Liver (tissue), 9 donors: Measurements from ENCODE around the gene RFC3. TPM values are rescaled to one million over a fixed set of nuclear protein-coding genes. Genes with fewer than 3 reads are reported as not detected.

ENCODE experiments used
- DNase-seq: peaks from one replicate; pipeline ENCODE4 v3.0.0-alpha.2; 2017; ENCODE audit warnings: low spot score
- H3K27ac ChIP-seq, 2 donors: one replicate each; pipeline ENCODE4 v1.7.0; 2013; ENCODE audit warnings: inconsistent platforms in 2 of 2, low read length in 2 of 2, control low read depth in 1 of 2, low read depth in 1 of 2, mild to moderate bottlenecking in 1 of 2
- H3K27me3 ChIP-seq, 4 donors: one replicate each; pipeline versions ENCODE4 v1.6.1 to v1.7.0; 2013; ENCODE audit warnings: low read length in 3 of 4, inconsistent platforms in 1 of 4, mild to moderate bottlenecking in 1 of 4, moderate library complexity in 1 of 4; ENCODE audit not compliant: control insufficient read depth in 4 of 4, insufficient read depth in 4 of 4
- H3K36me3 ChIP-seq, 4 donors: one replicate each; pipeline versions ENCODE4 v1.6.1 to v1.7.0; 2013; ENCODE audit warnings: low read length in 3 of 4, mild to moderate bottlenecking in 3 of 4, low read depth in 1 of 4, moderate library complexity in 1 of 4; ENCODE audit not compliant: control insufficient read depth in 4 of 4, insufficient read depth in 3 of 4
- H3K4me1 ChIP-seq, 4 donors: one replicate each; pipeline versions ENCODE4 v1.6.1 to v1.7.0; 2013; ENCODE audit warnings: low read length in 3 of 4, mild to moderate bottlenecking in 3 of 4, moderate library complexity in 1 of 4; ENCODE audit not compliant: control insufficient read depth in 4 of 4, insufficient read depth in 4 of 4
- H3K4me3 ChIP-seq, 3 donors: one replicate each; pipeline versions ENCODE4 v1.6.1 to v1.7.0; 2013; ENCODE audit warnings: low read length in 3 of 3, control low read depth in 1 of 3, low read depth in 1 of 3, mild to moderate bottlenecking in 1 of 3
- H3K9ac ChIP-seq, 2 donors: one replicate each; pipeline ENCODE4 v1.7.0; 2013; ENCODE audit warnings: low read length in 2 of 2, mild to moderate bottlenecking in 2 of 2, moderate library complexity in 2 of 2, control low read depth in 1 of 2, low read depth in 1 of 2
- H3K9me3 ChIP-seq, 4 donors: one replicate each; pipeline versions ENCODE4 v1.6.1 to v1.7.0; 2013; ENCODE audit warnings: low read length in 3 of 4; ENCODE audit not compliant: control insufficient read depth in 4 of 4
- ATF3 ChIP-seq: IDR thresholded peaks from 2 replicates; pipeline ENCODE4 v1.6.1; 2016; ENCODE audit warnings: antibody characterized with exemption
- EGR1 ChIP-seq, 2 donors: IDR thresholded peaks; 2 replicates each; pipeline ENCODE4 v1.6.1; 2016 to 2018; ENCODE audit warnings: antibody characterized with exemption in 2 of 2, low read depth in 2 of 2
- FOXA1 ChIP-seq: IDR thresholded peaks from 2 replicates; pipeline ENCODE4 v1.6.1; 2016; ENCODE audit warnings: antibody characterized with exemption
- FOXA2 ChIP-seq: IDR thresholded peaks from 2 replicates; pipeline ENCODE4 v1.6.1; 2016; ENCODE audit warnings: antibody characterized with exemption
- GABPA ChIP-seq, 2 donors: IDR thresholded peaks in 1 of 2; conservative IDR thresholded peaks in 1 of 2; 2 replicates each; pipeline ENCODE4 v1.6.1; 2016; ENCODE audit warnings: antibody characterized with exemption in 2 of 2, mild to moderate bottlenecking in 1 of 2, moderate library complexity in 1 of 2
- HNF4G ChIP-seq: IDR thresholded peaks from 2 replicates; pipeline ENCODE4 v1.6.1; 2016; ENCODE audit warnings: antibody characterized with exemption
- JUND ChIP-seq, 2 donors: IDR thresholded peaks; 2 replicates each; pipeline ENCODE4 v1.6.1; 2016; ENCODE audit warnings: antibody characterized with exemption in 2 of 2
- MAX ChIP-seq: IDR thresholded peaks from 2 replicates; pipeline ENCODE4 v1.6.1; 2016; ENCODE audit warnings: antibody characterized with exemption
- NR2F2 ChIP-seq: IDR thresholded peaks from 2 replicates; pipeline ENCODE4 v1.6.1; 2016; ENCODE audit warnings: antibody characterized with exemption
- RAD21 ChIP-seq, 2 donors: IDR thresholded peaks; 2 replicates each; pipeline ENCODE4 v1.6.1; 2016; ENCODE audit warnings: antibody characterized with exemption in 2 of 2, mild to moderate bottlenecking in 2 of 2
- REST ChIP-seq: IDR thresholded peaks from 2 replicates; pipeline ENCODE4 v1.6.1; 2016; ENCODE audit warnings: antibody characterized with exemption, mild to moderate bottlenecking
- RXRA ChIP-seq, 2 donors: IDR thresholded peaks; 2 replicates each; pipeline ENCODE4 v1.6.1; 2017 to 2018; ENCODE audit warnings: antibody characterized with exemption in 2 of 2, mild to moderate bottlenecking in 1 of 2
- TAF1 ChIP-seq: conservative IDR thresholded peaks from 2 replicates; pipeline ENCODE4 v1.6.1; 2016; ENCODE audit warnings: antibody characterized with exemption, mild to moderate bottlenecking
- YY1 ChIP-seq: IDR thresholded peaks from 2 replicates; pipeline ENCODE4 v1.6.1; 2016; ENCODE audit warnings: antibody characterized with exemption, mild to moderate bottlenecking
- ZBTB33 ChIP-seq: IDR thresholded peaks from 2 replicates; pipeline ENCODE4 v1.6.1; 2016; ENCODE audit warnings: antibody characterized with exemption
- polyA plus RNA-seq, 2 donors: library from polyadenylated mRNA; stranded (reverse) in 1 of 2; unstranded in 1 of 2; fragments of 200-250 nt in 1 of 2; fragments of >200 nt in 1 of 2; fragmentation: Nextera tagmentation in 1 of 2; extraction: Ambion mirVana in 1 of 2; gene quantifications; one replicate each; pipeline versions ENCODE4 v1.2.1 to v1.2.3, GENCODE V29; 2013 to 2015
- total RNA-seq, 2 donors: library from RNA; depleted of rRNA; stranded (reverse); fragments of >200 nt; gene quantifications; one replicate each; pipeline ENCODE4 v1.2.3, GENCODE V29; 2014
- donor health status: healthy.
- donor health status: healthy.
- donor health status: healthy.
- donor health status: healthy.
- donor health status: healthy.

The RFC3 gene
- total and polyA plus RNA-seq, 4 donors = 1.9 to 19.1 (median 3.0) TPM

GRCh38 chr13:33842986-33843385 is 25.0 kb downstream of the RFC3 start (continued):
- TF ChIP-seq ZBTB33 = no peak
- no peak for TF ChIP-seq JUND (IDR thresholded peaks at IDR 0.05)
- TF ChIP-seq RAD21 (IDR thresholded peaks at IDR 0.05) = no peak
- TF ChIP-seq ATF3 = no peak
- no peak for TF ChIP-seq TAF1
- TF ChIP-seq RXRA (IDR thresholded peaks at IDR 0.05) = no peak
- no peak for TF ChIP-seq FOXA1

- DNase-seq = no peak
- Histone ChIP-seq H3K4me3 (no peak overlapping the region), H3K27ac (no peak overlapping the region), H3K36me3 (no peaks in the 10 kb centered on the region), H3K9ac (no peak overlapping the region), H3K9me3 (no peaks in the 10 kb centered on the region), H3K4me1 (peaks cover 0 to 7% (median 0%) of the 10 kb centered on the region in 4 donors), H3K27me3 (no peaks in the 10 kb centered on the region)
- no peak for TF ChIP-seq FOXA2
- no peak for TF ChIP-seq ZBTB33
- TF ChIP-seq REST = no peak
- no peak for TF ChIP-seq MAX
- no peak for TF ChIP-seq EGR1 (IDR thresholded peaks at IDR 0.05; ENCODE audit: low read depth in 2 of 2)
- no peak for TF ChIP-seq TAF1
- TF ChIP-seq GABPA (IDR thresholded peaks at IDR 0.05 in 1 of 2, conservative IDR thresholded peaks at IDR 0.05 in 1 of 2) = no peak
- TF ChIP-seq YY1 = no peak
- TF ChIP-seq RAD21 (IDR thresholded peaks at IDR 0.05) = no peak
- no peak for TF ChIP-seq HNF4G
- no peak for TF ChIP-seq NR2F2
These were observed 27.8 kb downstream of the RFC3 start for GRCh38 chr13:33845572-33846302.
